ENCODE measurements around the gene EMX1. TPM values are rescaled to one million over a fixed set of nuclear protein-coding genes. Genes with fewer than 3 reads are reported as not detected.

EMX1 gene
- polyA plus RNA-seq, 1 experiment, result not detected

DNA sequence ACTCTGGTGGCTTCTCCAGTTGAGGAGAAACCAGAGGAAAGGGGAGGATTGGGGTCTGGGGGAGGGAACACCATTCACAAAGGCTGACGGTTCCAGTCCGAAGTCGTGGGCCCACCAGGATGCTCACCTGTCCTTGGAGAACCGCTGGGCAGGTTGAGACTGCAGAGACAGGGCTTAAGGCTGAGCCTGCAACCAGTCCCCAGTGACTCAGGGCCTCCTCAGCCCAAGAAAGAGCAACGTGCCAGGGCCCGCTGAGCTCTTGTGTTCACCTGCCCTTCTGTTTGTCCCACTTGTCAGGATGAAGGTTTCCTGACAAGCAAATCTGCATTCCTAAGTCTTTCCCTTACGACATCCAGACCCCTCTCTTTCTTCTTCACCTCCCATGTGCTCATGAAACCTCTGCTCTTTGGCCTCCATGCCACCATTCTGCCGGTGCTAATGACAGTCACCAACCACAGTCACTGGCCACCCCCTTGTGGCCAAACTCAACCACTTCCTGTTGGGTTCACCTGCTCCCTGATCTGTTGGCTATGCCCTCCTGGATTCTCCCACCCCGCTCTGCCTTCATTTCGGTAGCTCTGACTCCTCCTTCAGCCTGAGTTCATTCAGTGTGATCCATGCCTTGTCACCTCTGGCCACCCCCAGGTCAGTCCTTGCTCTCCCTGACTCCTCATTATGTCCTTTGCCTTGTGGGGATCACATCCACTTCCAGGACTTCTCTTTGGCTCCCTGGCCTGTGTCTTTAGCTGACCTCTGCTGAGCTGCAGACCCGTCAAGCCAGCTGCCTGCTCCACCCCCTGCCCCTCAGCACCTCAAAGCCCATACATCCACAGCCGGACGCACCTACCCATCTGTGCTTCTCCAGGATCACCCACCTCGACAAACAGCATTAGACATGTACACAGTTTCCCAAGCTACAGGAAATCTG is 17.6 kb downstream of the EMX1 start:
- POLR2A ChIA-PET, result no interaction called here
- CTCF ChIA-PET, result interaction anchor here (0.7 to 1.3 kb wide), 3 partner anchors 42 to 242 kb away, joined by 3 to 4 read pairs (median 3); no protein-coding TSS in a partner anchor

DNA sequence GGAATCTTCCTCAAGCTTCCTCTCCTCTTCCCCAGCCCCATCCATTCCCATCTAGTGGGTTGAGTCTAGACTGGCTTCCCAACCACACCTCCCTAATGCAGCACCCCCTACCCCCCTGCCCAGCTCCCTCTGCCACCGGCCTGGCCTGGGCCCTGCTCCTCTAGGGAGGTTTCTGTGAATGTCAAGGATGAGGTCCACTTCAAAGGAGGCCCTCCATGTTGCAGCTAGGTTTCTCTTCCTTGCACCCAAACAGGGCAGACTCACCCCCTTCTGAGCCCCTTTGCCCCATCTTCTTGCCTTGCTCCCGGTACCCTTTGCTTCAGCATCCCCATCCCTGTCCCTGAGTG is 18.3 kb downstream of the EMX1 start:
- TF ChIP-seq, protein P1, sequence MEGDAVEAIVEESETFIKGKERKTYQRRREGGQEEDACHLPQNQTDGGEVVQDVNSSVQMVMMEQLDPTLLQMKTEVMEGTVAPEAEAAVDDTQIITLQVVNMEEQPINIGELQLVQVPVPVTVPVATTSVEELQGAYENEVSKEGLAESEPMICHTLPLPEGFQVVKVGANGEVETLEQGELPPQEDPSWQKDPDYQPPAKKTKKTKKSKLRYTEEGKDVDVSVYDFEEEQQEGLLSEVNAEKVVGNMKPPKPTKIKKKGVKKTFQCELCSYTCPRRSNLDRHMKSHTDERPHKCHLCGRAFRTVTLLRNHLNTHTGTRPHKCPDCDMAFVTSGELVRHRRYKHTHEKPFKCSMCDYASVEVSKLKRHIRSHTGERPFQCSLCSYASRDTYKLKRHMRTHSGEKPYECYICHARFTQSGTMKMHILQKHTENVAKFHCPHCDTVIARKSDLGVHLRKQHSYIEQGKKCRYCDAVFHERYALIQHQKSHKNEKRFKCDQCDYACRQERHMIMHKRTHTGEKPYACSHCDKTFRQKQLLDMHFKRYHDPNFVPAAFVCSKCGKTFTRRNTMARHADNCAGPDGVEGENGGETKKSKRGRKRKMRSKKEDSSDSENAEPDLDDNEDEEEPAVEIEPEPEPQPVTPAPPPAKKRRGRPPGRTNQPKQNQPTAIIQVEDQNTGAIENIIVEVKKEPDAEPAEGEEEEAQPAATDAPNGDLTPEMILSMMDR (IDR thresholded peaks at IDR 0.05; ENCODE audit: low read depth, low read length), result no peak
- POLR2A ChIA-PET, result no interaction called here
- DNase-seq (ENCODE audit: low read depth, low spot score), result no peak
- Histone ChIP-seq H3K9me3 (ENCODE audit: control insufficient read depth, insufficient read depth, low read length) (no peaks in the 10 kb centered on the region), H3K4me3 (ENCODE audit: low read depth, low read length) (no peak overlapping the region), H3K27me3 (ENCODE audit: control insufficient read depth, insufficient read depth, low read length) (peaks cover under 1% of the 10 kb centered on the region), H3K27ac (ENCODE audit: low read depth, low read length) (no peak overlapping the region)
- CTCF ChIA-PET, result interaction anchor here (0.7 to 1.3 kb wide), 3 partner anchors 42 to 241 kb away, joined by 3 to 4 read pairs (median 3); no protein-coding TSS in a partner anchor

More for the DNA sequence above, 17.6 kb downstream of the EMX1 start:
- no peak overlapping the region for H3K4me3 ChIP-seq (ENCODE audit: low read depth, low read length)
- H3K9me3 ChIP-seq (ENCODE audit: control insufficient read depth, insufficient read depth, low read length), result no peaks in the 10 kb centered on the region
- DNase-seq (ENCODE audit: low read depth, low spot score), result no peak
- H3K27me3 ChIP-seq (ENCODE audit: control insufficient read depth, insufficient read depth, low read length), result peaks cover 7% of the 10 kb centered on the region
- TF ChIP-seq, protein P1 (IDR thresholded peaks at IDR 0.05; ENCODE audit: low read depth, low read length), result no peak
- H3K27ac ChIP-seq (ENCODE audit: low read depth, low read length), result no peak overlapping the region

DNA sequence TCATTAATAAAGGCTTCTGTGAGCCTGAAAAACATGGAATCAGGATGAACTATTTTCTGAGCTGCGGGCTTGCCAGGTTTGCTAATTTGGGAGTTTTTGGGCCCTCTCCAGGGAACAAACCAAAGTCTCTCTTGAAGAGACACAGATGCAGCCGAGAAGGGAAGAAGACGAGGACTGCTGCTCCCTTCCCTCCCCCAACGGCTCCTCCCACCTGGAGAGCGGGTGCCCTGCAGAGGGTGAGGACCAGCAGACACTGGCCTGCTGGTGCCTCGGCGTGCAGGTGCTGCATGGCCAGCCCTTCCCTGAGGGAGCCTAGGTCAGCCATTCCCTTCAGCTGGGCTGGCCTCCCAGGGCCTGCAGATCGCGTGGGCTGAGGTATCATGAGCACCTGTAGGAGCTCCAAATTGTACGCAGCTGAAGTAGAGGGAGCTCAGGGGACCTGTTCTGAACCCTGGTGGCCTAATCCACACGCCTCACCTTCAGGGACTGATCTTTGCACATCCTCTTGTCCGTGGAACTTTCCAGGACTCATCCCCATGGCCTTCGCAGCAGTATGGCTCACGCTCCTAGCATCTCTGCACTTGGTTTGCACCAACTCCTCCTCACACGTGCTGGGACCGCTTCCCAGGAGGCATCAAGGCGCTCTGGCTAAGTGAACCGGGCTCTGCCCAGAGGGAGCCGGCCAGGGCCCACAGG is 19.5 kb downstream of the EMX1 start:
- TF ChIP-seq, protein P1 (IDR thresholded peaks at IDR 0.05; ENCODE audit: low read depth, low read length), result no peak
- no peak overlapping the region for H3K4me3 ChIP-seq (ENCODE audit: low read depth, low read length)
- POLR2A ChIA-PET, result no interaction called here
- H3K27me3 ChIP-seq (ENCODE audit: control insufficient read depth, insufficient read depth, low read length), result no peaks in the 10 kb centered on the region
- DNase-seq (ENCODE audit: low read depth, low spot score), result no peak
- CTCF ChIA-PET, result interaction anchor here (1.3 kb wide), 1 partner anchor 37 kb away, joined by 3 read pairs; no protein-coding TSS in a partner anchor
- H3K27ac ChIP-seq (ENCODE audit: low read depth, low read length), result no peak overlapping the region
- no peaks in the 10 kb centered on the region for H3K9me3 ChIP-seq (ENCODE audit: control insufficient read depth, insufficient read depth, low read length)

DNA sequence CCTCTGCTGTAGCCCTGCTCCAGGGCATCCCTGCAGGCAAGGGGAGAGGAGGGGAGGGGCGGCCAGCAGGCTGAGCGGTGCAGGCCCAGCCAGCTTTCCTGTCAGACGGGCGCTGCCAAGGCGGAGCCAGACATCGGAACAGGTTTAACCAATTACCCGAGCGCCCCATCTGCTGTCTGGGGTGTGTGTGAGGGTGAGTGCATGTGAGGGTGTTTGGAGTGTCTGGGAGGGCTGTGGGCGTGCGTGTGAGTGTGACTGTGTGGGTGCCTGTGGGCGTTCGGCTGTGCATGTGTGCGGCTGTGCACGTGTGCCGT is 20.0 kb downstream of the EMX1 start:
- TF ChIP-seq, protein P1 (IDR thresholded peaks at IDR 0.05; ENCODE audit: low read depth, low read length), result no peak
- ChIA-PET POLR2A (no interaction called here), CTCF (interaction anchor here (1.3 to 4.1 kb wide), 2 partner anchors 37 to 44 kb away, joined by 3 to 17 read pairs; no protein-coding TSS in a partner anchor)
- Histone ChIP-seq H3K4me3 (ENCODE audit: low read depth, low read length) (no peak overlapping the region), H3K9me3 (ENCODE audit: control insufficient read depth, insufficient read depth, low read length) (no peaks in the 10 kb centered on the region; the same call in 1 of the 2 replicates), H3K27ac (ENCODE audit: low read depth, low read length) (no peak overlapping the region), H3K27me3 (ENCODE audit: control insufficient read depth, insufficient read depth, low read length) (no peaks in the 10 kb centered on the region)
- no peak for DNase-seq (ENCODE audit: low read depth, low spot score)
